NT2/D1 (cell line): ENCODE data around the gene RASAL2.

Experiments used
- SUZ12 ChIP-seq: IDR thresholded peaks from 2 replicates; pipeline ENCODE4 v1.6.1; 2011; ENCODE audit not compliant: insufficient read length, insufficient read depth; ENCODE audit errors: extremely low read depth
- YY1 ChIP-seq: IDR thresholded peaks from 2 replicates; pipeline ENCODE4 v1.6.1; 2011; ENCODE audit not compliant: insufficient read length, insufficient read depth
- ZNF274 ChIP-seq: IDR thresholded peaks from 2 replicates; pipeline ENCODE4 v1.6.1; 2011; ENCODE audit warnings: mild to moderate bottlenecking, low read depth, low read length

DNA sequence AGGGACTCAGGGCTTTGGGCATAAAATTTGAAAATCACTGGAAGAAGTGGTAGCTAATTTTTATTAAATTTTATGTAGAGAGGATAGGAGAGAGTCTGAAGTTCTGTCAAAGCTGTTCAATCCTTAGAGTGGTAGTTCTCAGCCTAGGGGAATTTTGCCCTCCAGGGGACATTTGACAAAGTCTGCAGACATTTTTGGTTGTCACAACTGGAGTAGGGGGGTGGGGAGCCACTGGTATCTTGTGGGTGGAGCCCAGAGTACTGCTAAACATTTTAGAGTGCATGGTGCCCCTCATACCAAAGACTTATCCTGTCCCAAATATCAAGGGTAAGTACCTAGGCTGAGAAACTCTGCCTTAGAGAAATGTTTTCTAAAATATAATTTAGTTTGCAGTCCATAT is 30.2 kb downstream of the RASAL2 start:
- no peak for TF ChIP-seq SUZ12
- TF ChIP-seq YY1, result no peak
- TF ChIP-seq ZNF274, result no peak
